ENCODE results near the gene VPS13D.

GRCh38 chr1:12547586-12548225 is 317.9 kb downstream of the VPS13D start:
- TF ChIP-seq POLR2A (IDR thresholded peaks at IDR 0.05) (no peak), CTCF (IDR thresholded peaks at IDR 0.05 in 4 of 5, conservative IDR thresholded peaks at IDR 0.05 in 1 of 5) (no peak)
